GM12878 (cell line): Measurements from ENCODE around the gene CAMK2B. TPM values are rescaled to one million over a fixed set of nuclear protein-coding genes. Genes with fewer than 3 reads are reported as not detected.

Experiments
- ATAC-seq: fragments of 200-7000 bp; cut with Tn5 transposase; 3 replicates; pipeline ENCODE4 v1.9.1; 2020; ENCODE audit warnings: mild to moderate bottlenecking, moderate library complexity
- BruUV-seq: library from RNA; stranded (reverse); fragments of 400-500 nt; replicated peaks from 2 replicates; lab custom pipeline; 2021; lab: Mats Ljungman, UMichigan
- CTCF ChIA-PET: fragments of 300-600 bp; sonication (Branson Sonifier 250); formaldehyde crosslinking; extraction: SDS; loops from one replicate; lab custom pipeline; 2021; ENCODE audit warnings: inconsistent platforms; lab: Yijun Ruan, JAX
- POLR2A ChIA-PET: fragments of 350-600 bp; formaldehyde crosslinking; extraction: SDS; loops from one replicate; lab custom pipeline; 2021; ENCODE audit warnings: inconsistent platforms; lab: Charles Lee
- RAD21 ChIA-PET: fragments of 300-600 bp; sonication (Branson Sonifier 250); formaldehyde crosslinking; loops from one replicate; lab custom pipeline; 2023; ENCODE audit warnings: antibody characterized with exemption; ENCODE audit not compliant: unreplicated experiment; lab: Charles Lee
- SMC1A ChIA-PET: fragments of 300-600 bp; sonication (Branson Sonifier 250); formaldehyde crosslinking; loops from one replicate; lab custom pipeline; 2023; ENCODE audit not compliant: unreplicated experiment, uncharacterized antibody; lab: Charles Lee
- DNase-seq: peaks from one replicate; pipeline ENCODE4 v3.0.0-alpha.2; 2011; ENCODE audit warnings: low read depth, low spot score
- FAIRE-seq: peaks from 3 replicates; lab custom pipeline; 2011; peaks lifted over from hg19 to GRCh38; lab: Jason Lieb, UNC
- H2AFZ ChIP-seq: 2 replicates; pipeline ENCODE4 v1.6.0; 2011; ENCODE audit warnings: low read depth, low read length, control low read depth; ENCODE audit not compliant: control insufficient read depth
- H3K27ac ChIP-seq: 2 replicates; pipeline ENCODE4 v1.5.1; 2011; ENCODE audit warnings: control low read depth; ENCODE audit not compliant: control insufficient read depth, insufficient read depth
- H3K27me3 ChIP-seq, 2 experiments: replicated peaks in 1 of 2; 2 replicates each; pipeline versions ENCODE4 v1.6.0 to v1.6.1; 2011; ENCODE audit warnings: low read length in 1 of 2; ENCODE audit not compliant: control insufficient read depth in 2 of 2, insufficient read depth in 2 of 2
- H3K36me3 ChIP-seq, 2 experiments: 2 replicates each; pipeline ENCODE4 v1.5.1; 2011; ENCODE audit warnings: low read length in 1 of 2; ENCODE audit not compliant: control insufficient read depth in 2 of 2, insufficient read depth in 2 of 2
- H3K4me1 ChIP-seq: 2 replicates; pipeline ENCODE4 v1.6.1; 2011; ENCODE audit warnings: mild to moderate bottlenecking, low read length, moderate library complexity, mixed read lengths; ENCODE audit not compliant: control insufficient read depth, insufficient read depth
- H3K4me2 ChIP-seq: 2 replicates; pipeline ENCODE4 v1.6.0; 2011; ENCODE audit warnings: control low read depth; ENCODE audit not compliant: control insufficient read depth, insufficient read depth
- H3K4me3 ChIP-seq: fragments of 200-600 bp; sonication (generic); 2 replicates; pipeline ENCODE4 v1.5.1; 2016
- H3K79me2 ChIP-seq: 2 replicates; pipeline ENCODE4 v1.6.0; 2011; ENCODE audit warnings: low read length; ENCODE audit not compliant: control insufficient read depth, insufficient read depth
- H3K9ac ChIP-seq: 2 replicates; pipeline ENCODE4 v1.8.0; 2011; ENCODE audit warnings: low read length, control low read depth, mixed read lengths; ENCODE audit not compliant: control insufficient read depth, insufficient read depth
- H3K9me3 ChIP-seq: replicated peaks from 3 replicates; pipeline ENCODE4 v1.5.1; 2011; ENCODE audit warnings: mild to moderate bottlenecking, low read length; ENCODE audit not compliant: control insufficient read depth, insufficient read depth
- H4K20me1 ChIP-seq: 2 replicates; pipeline ENCODE4 v1.6.0; 2011; ENCODE audit not compliant: control insufficient read depth, insufficient read depth
- FOS ChIP-seq: IDR thresholded peaks from 3 replicates; pipeline ENCODE4 v1.6.1; 2011; ENCODE audit warnings: borderline replicate concordance; ENCODE audit not compliant: insufficient read length; ENCODE audit errors: extremely low read depth
- GABPA ChIP-seq: IDR thresholded peaks from 2 replicates; pipeline ENCODE4 v1.6.1; 2014; ENCODE audit warnings: antibody characterized with exemption, low read depth, mild to moderate bottlenecking, inconsistent platforms
- NKRF ChIP-seq: fragments of 450-650 bp; conservative IDR thresholded peaks from 2 replicates; pipeline ENCODE4 v1.6.1; 2017; ENCODE audit warnings: mild to moderate bottlenecking, moderate library complexity
- PAX8 ChIP-seq: fragments of 450-650 bp; IDR thresholded peaks from 2 replicates; pipeline ENCODE4 v1.6.1; 2017; ENCODE audit warnings: mild to moderate bottlenecking, moderate library complexity
- RBBP5 ChIP-seq: fragments of 200-600 bp; sonication (generic); conservative IDR thresholded peaks from 2 replicates; pipeline ENCODE4 v1.6.1; 2016
- USF2 ChIP-seq: IDR thresholded peaks from 2 replicates; pipeline ENCODE4 v1.6.1; 2011; ENCODE audit warnings: low read depth, low read length, improper control_type of control experiment, borderline replicate concordance
- ZNF274 ChIP-seq: IDR thresholded peaks from one replicate; pipeline ENCODE4 v1.8.0; 2011; ENCODE audit not compliant: insufficient read length, insufficient read depth
- ZSCAN29 ChIP-seq: fragments of 450-650 bp; IDR thresholded peaks from 2 replicates; pipeline ENCODE4 v1.6.1; 2017; ENCODE audit warnings: mild to moderate bottlenecking, moderate library complexity
- WGBS: methylation state at CpG from one replicate; pipeline ENCODE4 v1.1.6; 2016; ENCODE audit warnings: low lambda C conversion rate; ENCODE audit not compliant: insufficient replicate concordance, insufficient coverage; ENCODE audit errors: missing lambda C conversion rate; 5-methylcytosine and 5-hydroxymethylcytosine counted together
- in situ Hi-C: fragments of 300-500 bp; cut with MboI; formaldehyde crosslinking; loops from 9 replicates; pipeline ENCODE4 v1.14.3; 2018; ENCODE audit warnings: mixed read lengths
- intact Hi-C: fragments of 100-400 bp; cut with micrococcal nuclease; formaldehyde crosslinking; loops from one replicate; pipeline ENCODE4 v1.14.2; 2022; ENCODE audit not compliant: unreplicated experiment
- polyA plus RNA-seq, 11 experiments: library from polyadenylated mRNA; depleted of rRNA in 4 of 11; unstranded in 6 of 11; stranded (reverse) in 5 of 11; fragments of >200 nt; fragmentation: Nextera tagmentation in 4 of 11; fragmentation: Illumina TruSeq in 1 of 11; extraction: Ambion mirVana in 4 of 11; extraction: Trizol in 1 of 11; gene quantifications; 1 replicate in 1 of 11; 2 replicates in 10 of 11; pipeline versions ENCODE4 v1.2.1 to v1.2.3, GENCODE V29; 2011 to 2016; ENCODE audit warnings: inconsistent platforms in 2 of 11, missing spikeins in 2 of 11, low read depth in 1 of 11
- total RNA-seq, 4 experiments: library from RNA; depleted of rRNA in 3 of 4; stranded (reverse); fragments of >200 nt in 3 of 4; fragmentation: Illumina TruSeq in 1 of 4; extraction: Trizol in 1 of 4; gene quantifications; 2 replicates each; pipeline versions ENCODE4 v1.2.1 to v1.2.3, GENCODE V29; 2013 to 2021

The CAMK2B gene
- total and polyA plus RNA-seq, 10 of the 15 experiments (the other 5 are each of a cell fraction or from before 2014, with no cell fraction given), result 0.06 to 0.23 (median 0.11) TPM; not detected in 5

GRCh38 chr7:44227911-44228310 lies 97.5 kb downstream of the CAMK2B start:
- H3K9ac ChIP-seq, result no peak overlapping the region
- intact Hi-C loops, result no loop called here
- H4K20me1 ChIP-seq, result no peaks in the 10 kb centered on the region
- no peaks in the 10 kb centered on the region for H3K27me3 ChIP-seq
- no peaks in the 10 kb centered on the region for H3K4me1 ChIP-seq
- ChIA-PET CTCF (interaction anchor here (1.3 kb wide), 1 partner anchor 307 kb away, joined by 3 read pairs; no protein-coding TSS in a partner anchor), POLR2A (no interaction called here), RAD21 (no interaction called here), SMC1A (no interaction called here)
- H3K36me3 ChIP-seq, result no peaks in the 10 kb centered on the region
- no peaks in the 10 kb centered on the region for H3K79me2 ChIP-seq
- no peaks in the 10 kb centered on the region for H3K9me3 ChIP-seq
- no peak for ATAC-seq
- FAIRE-seq, result no peak
- H3K4me3 ChIP-seq, result no peak overlapping the region
- no peak overlapping the region for H3K4me2 ChIP-seq
- in situ Hi-C loops, result no loop called here
- no peak for DNase-seq
- 17% methylated on average over 7 of the region's 14 CpGs for WGBS
- H2AFZ ChIP-seq, result no peak overlapping the region
- BruUV-seq, result no TSS peak
- TF ChIP-seq PAX8 (no peak), ZNF274 (no peak), NKRF (no peak), ZSCAN29 (no peak), RBBP5 (no peak), FOS (no peak), USF2 (no peak), GABPA (no peak)
- no peak overlapping the region for H3K27ac ChIP-seq
